Stimulated activated naive CD4-positive, alpha-beta T cell (primary cell): ENCODE data around the gene ANKRD63.

Source experiments
- DNase-seq, 6 experiments: peaks; one replicate each; lab custom pipeline; 2025; lab: John Stamatoyannopoulos, UW

Gene ANKRD63

GRCh38 chr15:40257656-40258450 is 25.0 kb downstream of the ANKRD63 start:
- DNase-seq, result no peak

DNA sequence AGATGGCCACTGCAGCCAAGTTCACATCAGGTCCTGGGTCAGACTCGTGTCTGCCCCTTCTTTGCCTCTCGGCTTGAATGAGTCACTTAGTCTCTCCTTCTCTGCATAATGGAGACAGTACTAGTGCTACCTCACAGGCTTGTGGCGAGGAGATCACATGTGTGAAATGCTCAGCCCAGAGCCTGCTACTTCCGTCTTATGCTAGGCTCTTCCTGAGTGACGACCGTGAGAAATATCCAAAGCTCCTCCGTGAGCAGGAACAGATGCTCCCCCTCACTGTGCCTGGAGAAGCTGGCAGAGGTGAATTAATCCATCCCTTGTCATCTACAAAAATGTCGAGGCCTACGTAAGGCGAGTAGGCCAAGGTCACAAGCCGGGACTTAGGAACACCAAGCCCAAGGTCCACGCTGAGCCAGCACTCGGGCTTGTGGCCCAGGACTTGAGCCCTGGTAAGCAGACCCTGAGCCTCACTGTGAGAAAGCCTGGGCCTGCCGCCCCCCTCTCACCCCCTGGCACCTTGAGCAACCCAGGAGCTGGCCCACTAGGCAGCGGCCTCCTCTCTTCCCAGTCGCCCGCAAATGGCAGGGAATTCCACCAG is 26.1 kb downstream of the ANKRD63 start:
- no peak for DNase-seq

- DNase-seq, result no peak
These were observed 27.8 kb downstream of the ANKRD63 start for GRCh38 chr15:40255033-40255432.

GRCh38 chr15:40254452-40254851 is 28.4 kb downstream of the ANKRD63 start:
- no peak for DNase-seq

GRCh38 chr15:40253167-40253790 is 29.6 kb downstream of the ANKRD63 start:
- no peak for DNase-seq

DNA sequence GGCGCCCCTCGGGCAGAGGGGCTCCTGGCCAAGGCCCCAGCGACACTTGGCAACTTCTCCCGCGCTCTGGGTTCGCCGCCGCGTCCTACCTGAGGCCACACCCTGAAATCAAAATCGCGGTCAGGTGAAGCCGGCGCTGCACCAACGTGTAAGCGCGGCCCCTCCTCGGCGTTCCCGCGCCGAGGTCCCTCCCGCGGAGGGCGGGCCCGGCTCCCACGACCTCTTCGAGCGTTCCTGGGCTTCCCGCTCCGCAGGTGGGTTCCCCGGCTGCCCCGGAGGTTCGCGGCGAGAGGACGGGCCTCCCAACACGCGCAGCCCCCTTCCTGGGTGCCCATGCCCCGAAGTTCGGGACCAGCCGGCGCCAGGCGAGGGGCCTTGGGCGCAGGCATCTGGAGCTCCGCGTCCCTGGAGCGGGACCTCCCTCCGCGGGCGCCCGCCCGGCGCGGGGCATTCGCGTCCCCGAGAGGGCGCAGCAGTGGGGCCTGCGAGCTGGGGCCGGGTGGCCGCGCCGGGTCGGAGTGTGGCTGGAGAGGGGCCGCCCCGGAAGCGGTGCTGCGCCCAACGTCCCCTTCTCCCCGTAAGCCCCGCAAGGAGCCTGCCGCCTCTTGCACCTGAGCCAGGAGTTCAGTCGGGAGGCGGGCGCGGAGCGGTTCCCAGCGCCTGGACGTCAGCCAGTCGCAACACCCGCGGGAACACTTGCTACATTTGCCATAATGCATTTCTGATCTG is 30.3 kb downstream of the ANKRD63 start:
- DNase-seq, result no peak

DNA sequence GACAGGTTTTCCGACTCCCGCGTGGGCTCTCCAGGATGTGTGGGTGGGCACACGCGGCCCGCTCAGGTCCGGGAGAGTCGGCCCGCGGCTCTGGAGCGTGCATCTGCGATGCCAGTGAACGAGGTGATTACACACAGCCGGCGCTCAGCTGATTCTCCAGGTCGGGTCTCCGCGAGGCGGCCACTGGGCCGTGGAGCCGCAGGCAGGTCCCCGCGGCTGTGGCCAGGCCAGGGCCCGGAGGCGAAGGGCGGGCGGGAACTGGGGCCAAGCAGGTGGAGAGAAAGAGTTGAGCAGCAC is 30.8 kb downstream of the ANKRD63 start:
- no peak for DNase-seq

DNA sequence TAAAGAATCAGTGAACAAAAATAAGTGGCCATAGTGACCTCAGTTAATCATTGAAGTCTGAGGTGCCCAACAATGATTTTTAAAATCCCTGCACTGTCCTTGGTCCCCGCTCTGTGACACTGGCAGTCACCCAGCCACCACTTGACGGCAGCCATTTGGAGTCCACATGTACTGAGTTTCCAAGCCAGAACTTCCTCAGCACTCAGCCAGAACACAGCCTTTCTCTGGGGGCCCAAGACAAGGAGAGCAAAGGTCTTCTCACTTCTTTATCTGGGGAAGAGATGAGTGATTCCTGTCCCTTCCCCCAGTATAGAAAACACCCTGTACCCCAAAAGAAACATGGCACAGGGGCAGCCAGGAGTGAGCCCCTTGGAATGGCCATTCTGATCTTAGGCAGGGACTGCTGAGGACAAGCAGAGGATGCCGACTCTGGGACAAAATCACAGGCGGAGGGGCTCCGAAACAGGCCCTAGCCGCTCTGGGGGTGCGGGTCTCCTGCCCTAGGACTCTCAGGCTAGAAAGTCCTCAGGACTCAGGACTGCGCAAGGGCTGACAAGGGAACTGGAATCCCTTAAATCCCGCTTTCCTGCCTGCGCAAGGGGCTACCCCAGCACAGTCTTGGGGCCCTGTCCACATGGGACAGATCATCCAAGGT is 31.3 kb downstream of the ANKRD63 start:
- no peak for DNase-seq

DNA sequence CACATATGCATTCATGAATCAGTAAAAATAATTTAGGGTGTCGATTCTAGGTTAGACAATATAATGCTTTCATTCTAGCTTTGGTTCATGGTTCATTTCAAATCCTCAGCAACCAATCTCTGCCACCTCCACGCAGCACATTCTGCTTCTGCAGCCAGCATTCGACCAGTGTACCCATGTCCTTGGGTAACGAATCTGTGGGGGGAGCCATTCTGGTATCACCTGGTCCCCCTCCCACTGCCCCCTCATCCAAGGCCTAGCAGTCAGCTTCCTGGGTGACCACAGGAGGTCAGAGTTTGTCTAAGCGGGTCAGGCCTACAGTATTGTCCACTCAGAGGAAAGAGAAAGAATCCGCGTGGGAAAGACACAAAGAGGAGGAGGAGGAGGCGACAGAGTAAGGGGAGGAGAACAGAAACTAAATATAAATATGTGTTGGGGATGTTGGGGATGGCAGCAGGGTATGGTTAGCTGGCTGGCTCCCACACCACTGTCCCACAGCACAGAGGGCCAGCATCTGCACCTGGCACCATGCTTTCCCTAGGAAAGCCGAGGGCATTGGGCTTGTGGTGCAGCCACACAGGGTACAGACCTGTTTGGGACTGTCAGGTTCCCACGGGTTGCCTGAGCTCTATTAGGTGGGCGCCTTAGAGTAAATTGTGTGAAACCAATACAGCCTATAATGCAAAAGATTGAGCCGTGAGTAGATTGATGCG is 31.9 kb downstream of the ANKRD63 start:
- no peak for DNase-seq

GRCh38 chr15:40250304-40250656 is 32.6 kb downstream of the ANKRD63 start:
- DNase-seq, result no peak

DNA sequence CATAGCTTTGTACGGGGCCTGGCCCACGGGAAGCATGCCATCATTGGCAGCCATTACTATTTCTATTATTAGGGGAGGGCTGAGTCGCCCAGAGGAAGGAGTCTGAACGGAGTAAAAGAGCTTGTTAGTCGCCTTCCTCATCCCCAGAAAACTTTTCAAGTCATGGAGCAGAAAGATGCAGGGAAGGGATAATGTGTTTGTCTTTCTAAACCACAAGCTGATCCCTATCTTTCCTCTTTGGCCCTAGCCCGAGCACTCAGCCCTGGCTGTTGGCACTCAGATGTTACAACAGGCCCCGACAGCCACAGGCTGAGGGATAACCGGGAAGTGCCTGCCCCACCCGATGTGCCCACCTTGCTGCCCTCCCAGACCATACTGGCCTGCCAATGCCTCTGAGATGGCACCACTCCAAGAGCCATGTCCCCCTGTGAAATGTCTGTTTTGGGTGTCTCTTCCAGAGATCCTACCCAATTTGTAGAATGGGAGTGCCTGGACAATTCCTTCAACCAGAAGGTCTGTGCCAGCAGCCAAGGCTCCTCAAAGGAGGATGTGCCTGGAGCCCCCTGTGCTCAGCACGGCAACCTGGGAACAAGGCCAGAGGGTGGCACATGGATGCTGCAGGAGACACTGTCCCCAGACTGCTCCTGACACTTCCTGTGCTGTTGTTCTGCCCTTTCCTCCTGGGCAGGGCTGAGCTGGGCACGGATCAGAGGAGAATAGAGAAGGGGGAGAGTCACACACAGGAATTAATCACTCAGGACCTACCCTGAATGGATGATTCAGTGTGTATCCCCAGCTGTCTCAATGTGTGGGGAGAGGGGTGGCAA is 33.2 kb downstream of the ANKRD63 start:
- DNase-seq, result no peak

- no peak for DNase-seq
These were observed 34.7 kb downstream of the ANKRD63 start for GRCh38 chr15:40248006-40248783.

DNA sequence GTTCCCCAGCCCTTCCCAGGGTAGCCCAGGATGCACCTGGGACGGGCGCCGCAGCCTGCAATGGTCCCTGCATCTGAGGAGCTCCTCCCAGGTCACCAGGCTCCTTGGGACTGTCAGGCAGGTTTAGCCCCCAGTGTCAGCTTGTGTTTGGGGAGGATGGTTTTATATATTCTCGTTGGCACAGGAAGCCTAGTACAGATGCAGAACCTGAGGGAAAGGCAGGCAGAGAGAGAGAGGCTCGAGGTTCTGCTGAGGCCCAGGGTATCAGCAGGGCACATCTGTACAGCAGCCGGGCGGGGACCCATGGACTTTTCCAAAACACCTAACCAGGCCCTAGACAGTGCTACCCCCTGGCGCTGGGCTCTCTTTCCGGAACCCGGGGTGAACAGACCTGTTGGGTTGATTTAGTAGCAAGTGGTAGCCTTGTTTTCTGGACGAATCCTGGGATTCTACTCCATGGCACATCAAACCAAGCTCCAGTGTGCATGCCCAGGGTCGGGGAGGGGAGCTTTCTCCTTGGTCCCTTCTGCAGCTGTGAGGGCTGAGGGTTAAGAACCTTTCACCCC is 35.4 kb downstream of the ANKRD63 start:
- no peak for DNase-seq

DNA sequence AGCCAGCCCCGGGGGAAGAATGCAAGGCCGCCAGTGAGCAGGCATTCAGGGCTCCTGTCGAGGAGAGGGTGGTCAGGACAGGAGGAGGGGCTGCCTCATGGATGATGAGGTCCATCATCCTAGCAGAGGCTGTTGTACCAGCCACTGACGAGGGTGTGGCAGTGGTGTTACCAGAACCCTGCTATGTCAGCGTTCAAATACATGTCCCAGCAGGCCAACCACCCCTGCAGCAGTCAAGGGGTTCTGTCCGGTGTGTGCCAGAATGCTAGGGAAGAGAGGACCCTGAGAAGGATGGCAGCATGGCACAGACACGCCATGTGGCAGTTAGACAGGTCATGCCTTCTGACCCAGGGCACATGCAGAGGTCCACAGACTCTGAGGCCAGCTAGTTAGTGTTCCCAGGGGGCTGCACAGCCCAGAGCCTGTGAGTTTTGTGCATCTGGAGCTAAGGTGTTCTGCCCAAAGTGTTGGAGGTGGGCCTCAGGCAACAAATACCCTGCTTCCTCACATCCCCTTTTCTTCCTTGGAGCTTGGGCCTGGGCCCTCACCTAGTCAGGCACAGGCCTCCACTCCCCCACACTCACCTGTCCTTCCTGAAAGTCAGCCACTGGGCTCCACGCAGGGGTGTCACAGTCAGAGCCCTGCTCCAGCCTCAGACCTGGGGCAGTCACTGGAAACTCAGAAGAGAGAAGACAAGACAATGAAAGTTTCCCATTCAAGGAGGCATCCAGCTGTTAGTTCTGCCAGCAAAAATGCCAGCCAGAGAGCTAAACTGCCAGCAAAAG is 36.2 kb downstream of the ANKRD63 start:
- DNase-seq, result no peak

DNA sequence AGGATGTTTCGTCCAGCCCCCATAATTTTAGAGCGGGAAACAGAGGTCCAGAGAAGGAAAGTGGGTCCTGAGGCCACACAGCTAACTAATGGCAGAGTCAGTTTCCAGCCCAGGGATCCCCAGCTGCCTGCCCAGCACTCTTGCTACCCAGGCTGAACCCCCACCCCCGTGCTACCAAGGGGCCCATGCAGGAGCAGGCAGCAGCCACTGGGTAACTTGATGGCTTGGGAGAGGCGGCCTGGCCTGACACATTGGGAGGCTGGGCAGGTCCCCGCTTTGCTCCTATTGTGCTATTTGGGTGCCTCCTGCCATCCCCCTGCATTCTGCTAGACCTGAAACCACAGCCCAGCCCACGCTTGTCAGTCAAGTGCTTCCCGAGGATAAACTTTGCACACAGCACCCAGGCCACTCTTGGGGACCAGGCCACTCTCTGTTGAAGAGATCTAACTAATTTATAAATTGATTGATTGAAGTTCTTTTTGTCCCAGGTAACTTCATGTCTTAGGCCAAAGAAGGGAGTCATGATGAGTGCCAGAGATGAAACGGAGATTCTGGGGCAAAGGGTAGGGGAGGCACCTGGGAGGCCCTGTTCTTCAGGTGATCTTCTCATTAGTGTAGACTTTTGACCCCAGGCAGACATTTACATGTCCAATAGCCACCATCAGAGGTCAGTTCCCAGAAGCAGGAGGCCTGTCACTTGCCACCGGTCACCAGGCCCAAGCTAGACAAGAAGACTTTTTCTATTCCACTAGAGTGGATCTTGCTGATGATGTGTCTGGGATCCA is 37.0 kb downstream of the ANKRD63 start:
- DNase-seq, result no peak

DNA sequence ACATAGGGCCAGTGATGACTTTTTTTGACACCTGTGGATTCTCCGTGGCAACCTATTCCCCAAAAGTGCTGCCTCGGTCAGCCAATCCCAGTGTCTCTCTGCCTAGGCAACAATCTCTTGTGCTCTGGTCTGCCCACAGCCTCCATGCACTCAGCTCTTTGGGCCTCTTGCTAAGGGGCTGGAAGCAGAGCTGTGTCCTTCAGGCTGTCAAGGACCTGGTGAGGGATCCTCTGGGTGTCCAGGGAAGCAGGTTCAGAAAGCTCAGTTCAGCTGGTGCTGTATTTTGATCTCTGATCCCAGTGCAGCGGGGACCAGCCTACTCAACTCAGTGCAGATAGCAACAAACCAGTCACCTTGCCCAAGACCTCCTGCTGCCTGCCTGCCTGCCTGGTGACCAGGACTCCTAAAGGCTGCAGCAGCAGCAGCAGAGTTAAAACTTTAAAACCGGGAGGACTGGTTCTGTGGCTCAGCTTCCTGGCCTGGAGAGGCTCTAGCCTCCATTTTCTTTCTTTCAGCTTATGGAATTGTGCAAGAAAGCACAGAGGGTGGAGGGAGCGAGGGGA is 37.8 kb downstream of the ANKRD63 start:
- no peak for DNase-seq

DNA sequence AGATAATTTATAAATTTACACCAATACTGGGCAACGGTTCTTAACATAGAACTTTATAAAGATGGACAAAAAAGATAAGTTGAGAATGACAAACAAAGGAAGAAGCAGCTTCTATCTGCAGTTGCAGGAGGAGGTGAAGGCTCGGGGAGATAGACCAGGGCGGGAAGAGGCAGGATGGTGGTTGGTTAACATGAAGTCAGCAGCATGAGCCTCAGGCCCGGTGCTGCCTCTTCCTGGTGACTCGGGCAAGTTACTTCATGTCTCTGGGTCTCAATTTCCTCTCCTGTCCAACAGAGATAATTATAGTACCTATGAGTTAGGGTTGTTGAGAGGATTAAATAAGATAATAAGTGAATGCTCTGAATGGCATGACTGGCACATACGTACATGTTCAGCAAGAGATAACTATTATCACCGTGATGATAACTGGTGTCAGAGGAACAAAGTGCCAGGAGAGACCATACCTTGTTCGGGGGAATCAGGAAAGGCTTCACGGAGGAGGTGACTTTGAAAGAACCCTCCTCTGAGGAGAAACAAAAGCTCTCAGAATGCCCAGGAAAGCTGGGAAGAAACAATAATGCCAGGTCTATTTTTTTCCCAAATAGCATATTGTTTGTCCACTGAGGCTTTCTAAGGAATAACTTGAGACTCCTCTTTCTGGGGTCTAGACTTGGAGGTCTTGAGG is 39.6 kb downstream of the ANKRD63 start:
- no peak for DNase-seq
